Endothelial cell of umbilical vein (primary cell): ENCODE results near the gene LONP2.
"Not testable (repeated sequence)": the region's sequence is repeated elsewhere in the genome, so short reads cannot be mapped to it uniquely, and the experiment has no call there.

Experiments used
- CTCF ChIP-seq, 2 donors: IDR thresholded peaks; 1 replicate in 1 of 2; 2 replicates in 1 of 2; pipeline ENCODE4 v1.5.1; 2011; ENCODE audit warnings: low read length in 2 of 2, mild to moderate bottlenecking in 2 of 2, moderate library complexity in 2 of 2, control low read depth in 1 of 2, inconsistent platforms in 1 of 2, low read depth in 1 of 2; ENCODE audit not compliant: insufficient read depth in 1 of 2; ENCODE audit errors: extremely low read depth in 1 of 2
- EZH2 ChIP-seq: IDR thresholded peaks from 2 replicates; pipeline ENCODE4 v1.6.1; 2012; ENCODE audit warnings: borderline replicate concordance, low read depth, mild to moderate bottlenecking, moderate library complexity, low read length, inconsistent platforms; ENCODE audit not compliant: severe bottlenecking
- FOS ChIP-seq: IDR thresholded peaks from 2 replicates; pipeline ENCODE4 v1.6.1; 2011; ENCODE audit warnings: mild to moderate bottlenecking, low read length, moderate library complexity, borderline replicate concordance; ENCODE audit not compliant: insufficient read depth
- JUN ChIP-seq: IDR thresholded peaks from 2 replicates; pipeline ENCODE4 v1.6.1; 2011; ENCODE audit warnings: borderline replicate concordance, low read depth; ENCODE audit not compliant: insufficient read length, insufficient read depth
- POLR2A ChIP-seq: IDR thresholded peaks from 2 replicates; pipeline ENCODE4 v1.6.1; 2012; ENCODE audit warnings: low read depth, mild to moderate bottlenecking, control low read depth, low read length
- POLR2AphosphoS5 ChIP-seq: IDR thresholded peaks from 2 replicates; pipeline ENCODE4 v1.6.1; 2012; ENCODE audit warnings: low read depth, mild to moderate bottlenecking, control low read depth, low read length, moderate library complexity; ENCODE audit not compliant: insufficient read depth

GRCh38 chr16:48354385-48354784 lies 110.3 kb downstream of the LONP2 start:
- not testable (repeated sequence) for TF ChIP-seq EZH2; POLR2A; CTCF (IDR thresholded peaks at IDR 0.05; ENCODE audit: extremely low read depth in 1 of 2, insufficient read depth in 1 of 2, low read depth in 1 of 2, low read length in 2 of 2); POLR2AphosphoS5; FOS; JUN
